ENCODE measurements around the gene RFX4.

RFX4 gene

DNA sequence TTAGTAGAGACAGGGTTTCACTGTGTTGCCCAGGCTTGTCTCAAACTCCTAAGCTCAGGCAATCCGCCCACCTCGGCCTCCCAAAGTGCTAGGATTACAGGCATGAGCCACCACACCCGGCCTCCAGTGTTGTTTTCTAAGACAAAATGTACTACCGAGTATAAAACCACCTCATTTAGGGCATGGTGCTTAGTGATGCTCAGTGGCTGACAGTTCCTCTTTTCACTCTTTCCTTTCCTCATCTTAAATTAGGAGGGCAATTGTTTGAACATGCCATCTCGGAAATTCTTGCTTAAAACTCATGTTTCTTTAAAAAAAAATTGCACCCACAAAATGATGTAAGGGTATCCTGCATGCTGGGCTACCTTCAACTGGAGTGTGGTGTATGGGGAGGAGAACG lies 89.0 kb downstream of the RFX4 start:
- TF ChIP-seq CTCF (IDR thresholded peaks at IDR 0.05), result no peak
- no peaks in the 10 kb centered on the region for H3K36me3 Mint-ChIP-seq (ENCODE audit: low read depth)
- H3K27me3 Mint-ChIP-seq (ENCODE audit: low read depth, poor library complexity), result peaks cover 9% of the 10 kb centered on the region
- H3K27ac Mint-ChIP-seq, result peak overlapping the region; percentile 97
- H3K9me3 Mint-ChIP-seq, result no peaks in the 10 kb centered on the region
- H3K4me1 Mint-ChIP-seq, result peaks cover 38% of the 10 kb centered on the region
- no peak for DNase-seq
- peak overlapping the region; percentile 74 for H3K4me3 Mint-ChIP-seq

DNA sequence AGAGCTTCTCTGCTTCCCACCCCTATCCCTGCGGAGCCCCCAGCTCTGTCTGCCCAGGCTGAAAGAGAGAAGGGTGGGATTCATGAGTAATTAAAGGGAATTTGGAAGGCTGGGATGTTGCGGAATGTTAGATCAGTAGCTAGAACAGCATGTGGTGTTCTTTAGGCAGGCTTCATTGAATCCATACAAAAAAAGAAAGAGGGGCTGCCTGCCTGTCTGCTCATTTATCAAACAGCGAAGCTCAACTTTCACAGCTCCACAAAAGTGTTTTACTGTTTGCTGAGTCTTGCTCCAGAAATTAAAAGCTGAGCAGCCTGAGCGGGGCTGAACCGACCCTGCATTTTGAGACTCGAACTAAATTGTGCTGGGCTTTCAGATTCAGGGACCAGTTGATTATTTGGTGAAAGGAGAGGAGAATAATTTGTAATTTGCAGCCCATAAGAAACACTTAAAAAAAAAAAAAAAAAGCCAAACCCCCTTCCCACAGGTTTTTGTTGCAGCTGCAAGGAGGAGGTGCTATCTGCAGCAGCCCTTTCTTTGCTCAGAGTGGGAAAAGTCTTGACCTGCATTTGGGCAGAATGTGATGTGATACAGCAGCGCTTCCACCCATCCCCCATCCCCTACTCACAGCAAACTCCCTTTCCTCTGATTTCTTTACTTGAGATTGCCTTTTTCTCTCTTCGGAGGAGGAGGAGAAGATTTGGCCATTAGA lies 89.7 kb downstream of the RFX4 start:
- Mint-ChIP-seq H3K27me3 (ENCODE audit: low read depth, poor library complexity) (peaks cover 9% of the 10 kb centered on the region), H3K27ac (peak overlapping the region; percentile 97), H3K36me3 (ENCODE audit: low read depth) (no peaks in the 10 kb centered on the region), H3K4me3 (peak overlapping the region; percentile 74), H3K4me1 (peaks cover 38% of the 10 kb centered on the region), H3K9me3 (no peaks in the 10 kb centered on the region)
- peak; percentile 36 for DNase-seq
- no peak for TF ChIP-seq CTCF (IDR thresholded peaks at IDR 0.05)

- TF ChIP-seq CTCF (IDR thresholded peaks at IDR 0.05), result no peak
- Mint-ChIP-seq H3K4me1 (peaks cover 38% of the 10 kb centered on the region), H3K4me3 (peak overlapping the region; percentile 74), H3K9me3 (no peaks in the 10 kb centered on the region), H3K27me3 (ENCODE audit: low read depth, poor library complexity) (peaks cover 8% of the 10 kb centered on the region), H3K27ac (peak overlapping the region; percentile 97), H3K36me3 (ENCODE audit: low read depth) (no peaks in the 10 kb centered on the region)
- peak; percentile 10 for DNase-seq
These were observed 90.3 kb downstream of the RFX4 start for GRCh38 chr12:106673141-106673540.

GRCh38 chr12:106675651-106676435 lies 93.0 kb downstream of the RFX4 start:
- Mint-ChIP-seq H3K9me3 (no peaks in the 10 kb centered on the region), H3K4me3 (no peak overlapping the region), H3K27ac (no peak overlapping the region), H3K27me3 (ENCODE audit: low read depth, poor library complexity) (peaks cover 8% of the 10 kb centered on the region), H3K4me1 (peaks cover 38% of the 10 kb centered on the region), H3K36me3 (ENCODE audit: low read depth) (no peaks in the 10 kb centered on the region)
- no peak for DNase-seq
- no peak for TF ChIP-seq CTCF (IDR thresholded peaks at IDR 0.05)

GRCh38 chr12:106679574-106679973 lies 96.8 kb downstream of the RFX4 start:
- H3K36me3 Mint-ChIP-seq (ENCODE audit: low read depth), result no peaks in the 10 kb centered on the region
- H3K4me3 Mint-ChIP-seq, result no peak overlapping the region
- H3K27ac Mint-ChIP-seq, result no peak overlapping the region
- TF ChIP-seq CTCF (IDR thresholded peaks at IDR 0.05), result no peak
- no peaks in the 10 kb centered on the region for H3K9me3 Mint-ChIP-seq
- peaks cover 5% of the 10 kb centered on the region for H3K4me1 Mint-ChIP-seq
- no peak for DNase-seq
- H3K27me3 Mint-ChIP-seq (ENCODE audit: low read depth, poor library complexity), result peaks cover 11% of the 10 kb centered on the region

Data from nephron progenitor cell (in vitro differentiated cells).